ENCODE results near the gene ZFAND3.

Gene ZFAND3

DNA sequence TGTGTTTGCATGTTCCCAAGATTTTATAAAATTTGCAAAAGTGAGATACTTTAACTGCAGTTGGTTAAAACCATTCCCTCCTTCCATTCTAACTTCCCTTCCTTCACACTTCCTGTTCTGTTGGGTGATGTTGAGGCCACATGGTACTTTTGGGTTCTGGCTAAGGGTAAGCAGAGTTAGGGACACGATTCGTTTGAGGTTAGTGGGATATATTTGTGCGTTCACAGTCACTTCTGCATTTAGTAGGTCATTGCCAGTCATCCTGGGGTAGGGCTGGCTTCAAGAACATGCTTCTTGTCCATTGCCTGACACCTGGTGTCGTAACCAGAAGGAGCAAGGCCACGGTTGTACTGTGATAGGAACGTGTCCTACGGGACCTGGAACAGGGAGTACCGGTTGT lies 340.1 kb downstream of the ZFAND3 start:
- DNase-seq: no peak

DNA sequence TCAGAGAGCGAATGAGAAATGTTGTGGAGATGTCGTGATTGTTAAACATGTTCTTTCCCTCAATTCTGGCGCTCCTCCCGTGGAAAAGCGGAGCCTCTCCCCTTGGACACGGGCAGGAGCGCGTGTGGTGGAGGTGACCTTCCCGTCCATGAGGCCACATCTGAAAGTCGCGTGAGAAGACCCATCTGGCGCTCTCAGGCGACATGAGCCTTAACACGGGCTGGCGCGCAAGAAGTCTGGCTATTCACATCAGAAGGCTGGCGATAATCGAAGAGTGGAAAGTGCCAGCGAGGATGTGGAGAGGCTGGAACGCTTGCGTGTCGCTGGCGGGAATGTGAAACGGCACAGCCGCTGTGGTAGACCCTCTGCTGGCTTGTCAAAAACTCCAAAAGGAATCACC lies 341.3 kb downstream of the ZFAND3 start:
- DNase-seq: no peak

DNA sequence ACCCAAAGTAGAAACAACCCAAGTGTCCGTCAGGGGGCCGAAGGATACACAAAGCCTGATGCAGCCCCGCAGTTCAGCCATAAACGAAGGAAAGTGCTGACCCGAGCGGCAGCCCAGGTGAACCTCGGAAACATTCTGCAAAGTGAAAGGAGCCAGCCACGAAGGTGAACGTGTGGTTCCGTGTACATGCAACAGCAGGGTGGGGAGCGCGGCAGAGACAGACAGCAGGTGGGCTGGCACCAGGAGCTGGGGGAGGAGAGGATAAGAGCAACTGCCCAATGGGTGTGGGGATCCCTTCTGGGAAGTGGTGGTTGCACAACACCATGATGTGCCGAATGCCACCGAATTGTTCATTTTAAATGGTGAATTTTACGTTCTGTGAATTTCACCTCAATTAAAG lies 341.8 kb downstream of the ZFAND3 start:
- no peak for DNase-seq

DNA sequence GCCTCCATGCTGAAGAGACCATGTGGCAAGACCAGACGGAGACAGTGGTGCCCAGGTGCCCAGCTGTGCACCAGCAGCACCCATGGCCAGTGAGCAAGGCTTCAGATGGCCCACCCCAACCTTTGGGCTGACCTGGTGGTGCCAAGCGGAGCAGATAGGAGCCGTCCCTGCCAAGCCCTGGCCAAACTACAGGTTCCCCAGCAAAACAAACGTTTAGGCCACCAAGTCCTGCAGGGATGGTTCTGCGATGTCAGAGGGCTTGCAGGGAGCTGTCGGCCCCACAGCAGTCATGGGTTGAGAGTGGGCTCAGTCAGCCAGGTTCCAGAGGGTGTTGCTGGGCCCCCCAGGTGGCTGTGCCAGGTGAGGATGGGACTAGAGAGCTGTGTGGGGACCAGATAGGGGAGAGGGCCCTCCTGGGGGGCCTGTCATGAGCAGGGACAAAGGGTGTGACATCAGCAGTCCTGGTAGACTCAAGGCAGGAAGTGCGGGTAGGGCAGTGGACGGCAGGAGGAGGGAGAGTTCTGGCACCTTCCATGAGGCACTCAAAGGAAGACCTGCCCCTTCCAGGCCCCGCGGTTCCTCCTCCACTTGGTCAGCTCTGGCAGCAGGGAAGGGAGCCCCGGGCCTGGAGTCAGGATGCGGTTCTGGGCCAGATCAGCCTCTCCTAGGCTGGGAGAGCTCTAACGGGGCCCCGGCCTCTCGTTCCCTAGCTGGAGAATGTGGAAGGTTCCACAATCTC lies 342.4 kb downstream of the ZFAND3 start:
- DNase-seq: no peak

DNA sequence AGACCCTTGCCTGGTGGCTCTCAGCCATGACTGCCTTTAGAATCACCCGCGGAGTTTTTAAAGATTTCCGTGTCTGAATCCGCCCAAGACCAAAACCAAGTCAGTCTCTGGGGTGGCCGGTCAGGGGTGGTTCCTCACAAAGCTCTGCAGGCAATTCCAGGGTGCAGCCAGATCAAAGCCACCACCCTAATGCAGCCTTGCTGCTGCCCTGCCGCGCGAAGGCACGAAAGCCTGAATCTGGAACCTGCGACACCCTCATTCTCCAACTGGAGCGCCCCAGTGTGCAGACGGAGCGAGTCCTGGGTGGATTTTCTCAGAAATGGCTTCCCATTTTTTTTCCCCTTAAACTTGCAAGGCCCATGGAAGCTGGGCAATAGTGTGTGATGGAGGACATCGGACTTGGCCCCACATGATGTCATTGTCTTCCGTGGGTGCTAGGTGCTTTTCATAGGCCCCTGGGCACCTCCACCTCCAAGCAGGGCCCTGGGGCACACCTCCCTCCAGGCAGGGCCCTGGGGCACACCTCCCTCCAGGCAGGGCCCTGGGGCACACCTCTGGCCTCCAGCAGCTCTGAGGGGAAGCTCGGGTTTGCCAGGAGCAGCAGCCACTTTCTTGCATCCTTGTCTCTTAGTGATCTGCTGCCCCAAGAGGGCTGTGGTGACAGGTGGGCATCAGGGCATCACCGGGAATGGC lies 343.1 kb downstream of the ZFAND3 start:
- DNase-seq: no peak

DNA sequence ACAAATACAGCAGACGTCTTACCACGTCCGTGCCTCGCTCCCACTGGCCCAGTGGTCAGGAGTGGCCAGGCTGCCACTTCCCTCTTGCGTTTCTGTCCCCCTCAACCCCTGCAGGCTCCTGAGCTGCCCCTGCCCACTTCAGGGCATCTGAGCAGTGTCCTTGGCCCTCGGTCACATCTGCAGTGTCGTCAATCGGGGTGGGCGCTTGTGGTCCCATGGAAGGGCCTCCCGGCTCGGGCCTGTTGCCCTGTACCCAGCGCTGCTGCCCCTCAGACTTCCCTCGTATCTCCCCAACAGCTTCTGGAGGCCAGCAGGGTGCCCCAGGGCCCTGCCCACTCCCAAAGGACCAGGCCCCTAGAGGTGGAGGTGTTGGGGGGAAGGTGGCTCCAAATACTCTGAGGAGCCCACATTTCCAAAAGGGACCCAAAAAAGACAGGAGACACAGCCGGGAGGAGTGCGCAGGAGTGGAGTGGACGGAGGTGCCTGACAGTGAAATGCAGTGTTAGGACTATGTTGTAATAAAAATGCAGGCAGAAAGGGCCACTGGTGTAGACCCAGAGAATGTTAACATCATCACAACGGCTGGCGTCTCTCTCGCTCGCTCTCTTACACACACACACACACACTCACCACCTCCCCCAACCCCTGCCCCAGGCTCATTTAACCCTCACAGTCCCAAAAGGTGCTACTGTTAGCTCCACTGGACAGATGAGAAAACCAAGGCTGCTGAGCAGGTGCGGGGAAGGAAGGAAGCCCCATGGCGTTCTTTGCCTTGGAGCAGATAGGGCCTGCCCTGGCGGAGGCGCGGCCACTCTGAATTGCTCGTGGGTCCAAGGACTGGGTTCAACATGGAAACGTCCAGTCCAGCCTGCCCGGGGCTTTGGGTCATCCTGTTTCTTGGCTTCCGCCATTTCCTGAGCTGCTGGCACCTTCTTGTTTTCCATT lies 343.9 kb downstream of the ZFAND3 start:
- DNase-seq: no peak

DNA sequence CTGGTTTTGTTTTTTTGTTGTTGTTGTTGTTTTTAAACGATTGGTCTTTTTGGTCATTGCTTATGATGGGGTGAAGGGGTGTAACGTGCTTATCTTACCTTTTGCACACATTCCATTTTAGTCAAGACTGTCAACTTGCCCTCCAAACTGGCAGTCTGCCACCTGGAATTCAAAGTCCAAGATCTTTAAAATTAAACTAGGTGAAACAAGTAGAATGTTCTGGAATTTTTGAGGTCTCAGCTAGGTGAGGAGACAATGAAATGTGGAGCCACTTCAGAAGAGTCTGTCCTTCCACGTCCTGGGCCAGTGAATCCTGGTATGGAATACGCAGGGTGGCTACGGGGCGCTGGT lies 344.6 kb downstream of the ZFAND3 start:
- DNase-seq: no peak

DNA sequence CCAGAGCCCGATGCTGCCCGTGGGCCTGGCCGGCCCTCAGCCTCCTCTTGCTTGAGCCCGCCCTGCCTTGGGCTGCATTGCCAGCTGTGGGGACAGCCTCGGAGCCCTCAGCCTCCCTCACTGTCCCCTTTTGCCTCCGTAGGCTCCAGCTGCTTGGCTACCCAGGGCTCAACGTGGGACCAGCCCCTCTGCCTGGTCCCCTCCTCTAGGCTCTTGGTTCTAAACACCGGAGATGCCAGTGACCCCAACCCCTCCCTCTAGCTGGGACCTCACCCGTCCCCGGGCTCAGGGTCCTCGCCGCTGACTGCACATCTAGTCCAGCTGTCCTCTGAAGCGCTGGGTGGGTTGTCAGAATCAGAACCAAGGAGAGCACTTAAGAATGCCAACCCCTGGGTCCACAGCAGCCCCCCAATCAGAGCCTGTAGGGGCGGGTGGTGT lies 345.2 kb downstream of the ZFAND3 start:
- no peak for DNase-seq

DNA sequence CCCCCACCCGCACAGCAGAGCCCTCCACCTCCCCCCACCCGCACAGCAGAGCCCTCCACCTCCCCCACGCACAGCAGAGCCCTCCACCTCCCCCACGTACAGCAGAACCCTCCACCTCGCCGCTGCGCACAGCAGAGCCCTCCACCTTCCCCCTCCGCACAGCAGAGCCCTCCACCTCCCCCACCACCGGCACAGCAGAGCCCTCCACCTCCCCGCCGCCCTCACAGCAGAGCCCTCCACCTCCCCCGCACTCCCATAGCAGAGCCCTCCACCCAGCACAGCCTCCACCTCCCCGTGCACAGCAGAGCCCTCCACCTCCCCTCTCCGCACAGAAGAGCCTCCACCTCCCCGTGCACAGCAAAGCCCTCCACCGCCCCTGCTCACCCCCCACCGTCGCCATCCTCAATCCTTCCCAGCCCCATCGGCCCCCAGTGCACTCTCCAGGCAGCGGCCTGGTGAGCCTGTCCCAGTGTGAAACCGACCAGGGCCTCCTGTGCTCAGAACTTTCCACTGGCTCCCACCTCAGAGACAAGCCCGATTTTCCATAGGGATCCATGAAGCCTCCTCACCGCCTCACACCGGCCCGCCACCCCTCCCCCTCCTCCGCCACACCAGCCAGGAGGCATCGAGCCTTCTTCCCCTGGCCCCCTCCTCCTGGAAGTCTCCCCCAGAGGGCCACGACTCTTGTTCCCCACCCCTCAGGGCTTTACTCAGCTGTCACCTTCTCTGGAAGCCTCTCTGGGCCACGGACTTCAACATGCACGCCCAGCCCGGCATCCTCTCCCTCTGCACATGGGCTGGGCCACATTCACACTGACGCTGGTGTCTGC lies 347.1 kb downstream of the ZFAND3 start:
- no peak for DNase-seq

DNA sequence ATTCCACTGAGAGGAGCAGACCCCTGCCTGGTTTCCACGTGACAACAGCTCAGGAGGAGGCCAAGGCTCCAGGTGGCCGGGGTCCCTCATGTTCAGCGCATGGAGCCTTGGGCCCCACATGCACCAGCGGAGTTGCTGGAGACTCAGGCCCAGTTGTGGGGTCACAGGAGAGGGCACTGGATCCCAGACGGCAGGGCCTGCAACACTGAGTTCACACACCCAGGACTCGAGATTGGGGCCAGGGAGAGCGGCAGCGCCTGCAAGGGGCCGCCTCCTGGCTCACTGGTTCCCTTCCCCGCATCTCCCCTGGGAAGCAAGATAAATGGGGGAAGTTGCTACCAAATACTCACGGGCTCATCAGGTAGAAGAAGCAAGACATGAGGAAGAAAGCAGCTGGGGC lies 348.1 kb downstream of the ZFAND3 start:
- no peak for DNase-seq

DNA sequence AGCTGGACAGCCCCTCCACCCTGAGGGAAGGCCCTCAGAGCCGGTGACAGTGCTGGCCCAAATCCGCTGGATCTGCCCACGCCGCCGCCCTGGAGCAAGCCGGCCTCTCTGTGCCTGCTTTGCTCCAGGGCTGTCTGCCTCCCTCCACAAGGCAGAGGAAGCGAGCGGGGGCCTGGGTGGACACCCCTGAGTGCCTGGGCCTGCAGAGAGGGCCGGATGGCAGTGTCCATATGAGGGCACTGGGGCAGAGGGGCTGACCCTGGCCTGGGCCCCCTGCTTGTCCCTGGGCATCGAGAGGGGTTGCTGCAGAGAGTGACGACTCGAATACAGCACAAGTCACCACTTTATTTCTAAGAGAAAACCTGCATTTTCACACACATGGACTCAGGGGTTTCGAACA lies 348.6 kb downstream of the ZFAND3 start:
- DNase-seq: no peak

DNA sequence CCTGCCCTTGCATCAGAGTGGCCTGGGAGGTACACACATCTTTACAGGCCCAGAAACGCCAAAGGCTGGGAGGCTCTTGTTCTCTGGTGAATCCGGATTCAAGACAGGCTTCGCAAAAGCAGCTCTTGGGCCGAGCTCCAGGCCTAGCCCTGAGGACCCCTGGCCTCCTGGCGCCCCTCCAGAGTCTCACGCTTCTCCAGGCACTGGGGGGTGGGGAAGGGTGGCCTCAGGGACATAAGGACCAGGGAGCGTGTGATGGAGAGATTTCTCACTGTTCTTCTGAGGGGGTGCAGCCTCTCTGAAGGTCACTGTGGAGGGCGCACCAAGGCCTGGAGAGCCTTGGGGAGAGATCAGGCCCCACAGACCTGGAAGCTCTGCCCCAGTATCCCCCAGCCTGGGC lies 349.2 kb downstream of the ZFAND3 start:
- no peak for DNase-seq

DNA sequence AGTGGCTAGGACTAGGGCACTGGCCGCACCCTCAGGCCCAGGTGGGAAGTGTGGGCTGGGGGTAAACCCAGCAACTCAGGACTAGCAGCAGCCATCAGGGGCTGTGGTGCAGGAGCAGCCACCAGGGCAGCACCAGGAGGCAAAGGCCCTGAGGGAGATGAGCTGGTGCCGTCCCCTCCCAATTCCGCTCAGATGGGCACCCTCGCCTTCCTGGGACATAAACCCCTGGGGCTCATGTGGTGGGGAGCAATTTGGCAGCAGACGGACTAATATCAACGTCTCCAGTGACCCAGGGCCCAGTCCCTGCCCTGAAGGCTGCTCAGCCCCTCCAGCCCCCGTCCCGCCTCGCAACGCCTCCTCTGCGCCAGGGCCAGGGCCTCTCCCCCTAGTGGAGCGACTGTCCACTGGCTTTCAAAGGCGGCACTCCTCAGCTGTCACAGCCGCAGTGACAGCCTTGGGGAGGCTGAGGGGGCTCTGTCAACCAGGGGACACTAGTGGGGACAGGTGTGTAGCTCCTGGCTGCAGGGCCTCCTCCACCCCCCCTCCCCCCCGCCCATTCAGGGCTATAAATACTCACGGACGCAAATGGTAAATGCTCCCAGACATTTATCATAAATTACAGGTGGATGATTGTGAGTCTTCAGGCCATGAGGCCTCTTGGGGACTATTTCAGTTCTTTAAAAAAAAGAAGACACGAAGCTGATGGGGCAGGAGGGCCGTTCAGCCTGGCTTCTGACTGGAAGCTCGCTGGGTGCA lies 349.9 kb downstream of the ZFAND3 start:
- no peak for DNase-seq

DNA sequence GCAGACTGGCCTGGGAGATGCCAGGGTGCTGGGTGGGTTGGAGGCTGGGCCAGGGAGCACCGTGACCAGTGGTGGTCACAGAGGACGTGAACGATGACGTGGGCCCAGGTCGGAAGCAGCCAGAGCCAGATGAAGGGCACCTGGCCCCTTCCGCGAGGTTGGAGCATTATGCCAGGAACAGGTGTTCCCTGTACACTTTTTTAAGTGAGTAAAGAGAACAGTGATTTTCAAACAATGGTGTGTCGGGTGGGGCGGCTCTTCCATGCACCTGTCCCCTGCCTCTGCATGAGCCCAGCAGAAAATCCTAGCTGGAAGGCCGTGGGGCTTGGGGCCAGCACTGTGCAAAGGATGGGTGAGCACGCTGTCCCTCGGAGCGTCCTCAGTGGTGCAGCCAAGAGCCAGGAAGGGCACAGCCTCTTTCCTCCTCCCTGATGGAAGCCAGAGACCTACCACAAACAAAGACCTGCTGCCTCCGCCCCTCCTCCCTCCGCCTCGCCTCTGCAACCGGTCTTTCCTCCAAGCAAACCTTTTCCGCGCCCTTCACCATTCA lies 350.5 kb downstream of the ZFAND3 start:
- no peak for DNase-seq

DNA sequence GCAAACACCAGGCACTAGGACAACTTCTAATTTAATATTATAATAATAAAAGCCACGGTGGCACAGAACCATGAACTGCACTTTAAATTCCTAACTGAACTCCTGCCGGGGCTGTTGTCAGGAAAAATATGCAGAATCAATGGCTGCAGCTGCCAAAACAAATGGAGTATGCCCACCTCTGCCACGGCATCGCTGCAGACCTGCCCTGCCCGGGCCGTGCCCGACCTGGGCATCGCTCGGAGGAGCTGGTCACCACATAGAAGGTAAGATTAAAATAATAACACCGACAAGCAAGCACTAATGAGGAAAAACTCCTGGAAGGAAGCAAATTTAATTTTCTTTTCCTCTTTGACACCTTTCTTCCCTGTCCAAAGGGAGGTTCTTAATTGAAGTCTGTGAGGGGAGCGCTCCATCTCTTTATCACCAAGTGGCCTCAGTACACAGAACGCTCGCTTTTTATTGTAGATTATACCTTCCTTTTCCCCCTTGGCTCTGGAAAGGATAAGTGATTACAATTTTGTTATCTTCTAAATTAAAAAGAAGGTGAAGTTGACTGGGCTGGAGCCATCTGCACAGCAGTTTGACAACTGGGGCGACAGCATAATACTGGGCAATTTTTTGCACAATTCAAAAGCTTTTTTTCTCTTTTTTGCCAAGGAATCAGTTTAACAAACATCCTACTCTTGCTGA lies 351.3 kb downstream of the ZFAND3 start:
- DNase-seq: no peak

DNA sequence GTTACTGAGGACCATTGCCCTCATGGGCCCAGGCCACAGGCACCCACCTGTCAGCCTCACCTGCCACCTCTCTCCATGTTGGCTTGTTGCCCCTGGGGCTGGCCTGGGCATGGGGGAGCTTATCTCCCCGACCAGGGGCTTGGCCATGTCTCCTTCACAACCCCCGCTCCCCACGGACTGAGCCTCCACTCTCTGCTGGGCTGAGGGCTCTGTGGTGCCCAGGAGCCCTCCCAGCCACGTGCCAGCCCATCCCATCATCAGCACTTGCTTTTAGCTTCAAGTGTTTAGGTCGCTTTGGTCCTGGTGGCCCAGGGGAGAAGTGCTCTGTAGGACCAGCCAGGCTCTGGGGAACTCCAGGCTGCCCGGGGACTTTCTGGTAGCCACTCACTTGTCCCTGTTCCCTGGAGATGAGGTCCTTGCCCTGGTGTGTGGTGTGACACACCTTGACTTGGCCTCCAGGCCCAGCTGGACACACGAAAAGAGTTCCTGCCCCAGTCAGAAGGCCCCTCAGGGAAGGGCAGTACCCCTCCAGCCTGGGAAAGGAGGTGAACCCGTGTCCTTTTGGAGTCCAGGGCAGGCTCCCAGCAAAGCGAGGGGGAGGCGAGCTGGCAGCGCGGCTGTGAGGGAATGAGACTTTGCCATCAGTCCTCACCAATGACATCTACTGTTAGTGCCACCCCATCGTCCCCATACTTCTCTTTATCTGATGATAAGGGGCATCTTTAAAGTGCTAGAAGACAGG lies 352.6 kb downstream of the ZFAND3 start:
- no peak for DNase-seq

DNA sequence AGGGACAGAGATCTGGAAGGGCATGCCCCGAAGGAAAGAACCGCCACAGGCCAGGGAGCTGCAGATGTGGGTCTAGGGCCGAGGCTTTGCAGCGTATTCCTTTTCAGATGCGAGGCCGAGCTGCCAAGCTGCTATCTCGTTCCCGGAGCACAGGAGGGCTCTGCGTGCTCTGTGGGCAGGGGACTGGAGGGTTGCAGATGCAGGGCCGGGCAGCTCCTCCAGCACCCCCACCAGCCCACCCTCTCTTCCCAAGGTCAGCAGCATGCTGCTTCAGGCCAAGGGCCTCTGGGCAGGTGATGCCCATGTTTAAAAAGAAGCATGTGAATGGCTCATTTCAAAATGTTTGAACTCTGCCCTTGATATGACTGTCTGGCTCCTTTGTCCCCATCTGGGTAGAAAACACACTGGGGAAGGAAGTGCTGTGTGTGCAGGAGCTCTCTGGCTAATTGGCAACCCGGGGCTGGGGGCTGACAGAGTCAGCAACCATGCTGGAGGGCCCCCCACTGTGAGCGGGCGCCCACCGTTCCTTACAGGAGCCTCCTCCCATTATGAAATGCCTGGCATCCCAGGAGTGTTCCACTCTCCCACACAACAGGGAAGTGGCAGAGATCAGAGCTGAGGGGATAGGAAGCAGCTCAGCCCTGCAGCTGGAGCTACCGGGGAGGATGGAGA lies 353.3 kb downstream of the ZFAND3 start:
- no peak for DNase-seq

DNA sequence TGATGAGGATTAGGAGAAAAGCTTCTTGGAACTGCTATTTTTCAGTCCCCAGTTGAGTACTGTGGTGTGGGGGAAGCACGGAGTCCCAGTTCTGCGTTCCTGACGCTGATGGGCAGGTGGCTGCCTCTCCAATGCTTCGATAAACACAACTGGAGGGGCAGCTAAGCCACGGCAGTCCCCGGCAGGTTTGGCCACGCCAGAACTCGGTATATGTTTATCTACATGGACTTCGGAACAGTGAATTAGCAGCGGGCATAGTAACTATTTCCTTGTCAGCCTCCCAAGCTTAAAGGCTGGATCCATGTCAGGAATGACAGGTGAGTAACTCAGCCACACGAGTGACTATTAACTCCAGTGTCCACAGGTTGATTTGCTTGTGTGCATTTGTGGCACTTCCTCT lies 354.4 kb downstream of the ZFAND3 start:
- DNase-seq: no peak

DNA sequence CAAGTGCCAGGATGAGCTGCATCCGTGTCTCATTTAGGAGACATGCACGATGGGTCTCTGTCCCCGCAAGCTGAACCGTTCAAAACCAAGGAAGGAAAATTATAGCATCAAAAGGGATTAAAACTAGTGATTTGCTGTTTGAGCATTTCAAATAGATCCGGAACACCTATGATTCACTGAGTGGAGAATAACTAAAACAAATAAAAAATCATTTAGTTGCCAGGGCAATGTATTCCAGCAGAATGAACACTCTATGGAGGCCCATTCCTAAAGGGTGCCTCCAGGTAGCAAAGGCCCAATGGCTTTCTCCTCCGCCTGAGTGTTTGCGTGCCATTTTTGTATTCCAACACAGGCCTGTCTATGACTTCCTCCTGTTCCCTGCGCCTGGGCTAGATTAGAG lies 354.8 kb downstream of the ZFAND3 start:
- DNase-seq: no peak
